B cell (primary cell): ENCODE measurements around the gene HDHD5. TPM values are rescaled to one million over a fixed set of nuclear protein-coding genes. Genes with fewer than 3 reads are reported as not detected.

Experiments
- ATAC-seq: fragments of 200-7000 bp; cut with Tn5 transposase; one replicate; pipeline ENCODE4 v1.10.0; 2021; ENCODE audit warnings: low read depth, mild to moderate bottlenecking, moderate number of reproducible peaks, moderate library complexity
- CTCF ChIA-PET: fragments of 350-600 bp; sonication (Branson Sonifier 250); formaldehyde crosslinking; loops from one replicate; lab custom pipeline; 2021; ENCODE audit warnings: antibody characterized with exemption, inconsistent platforms; lab: Charles Lee
- POLR2A ChIA-PET: fragments of 350-600 bp; sonication (Branson Sonifier 250); formaldehyde crosslinking; loops from one replicate; lab custom pipeline; 2021; ENCODE audit warnings: antibody characterized with exemption; lab: Charles Lee
- DNase-seq: peaks from one replicate; pipeline ENCODE4 v3.0.0; 2013
- H2AFZ ChIP-seq: 2 replicates; pipeline ENCODE4 v1.6.1; 2012; ENCODE audit warnings: mild to moderate bottlenecking, low read depth, low read length; ENCODE audit not compliant: insufficient read depth, poor library complexity, severe bottlenecking
- H3K27ac ChIP-seq, 2 donors: 1 replicate in 1 of 2; 2 replicates in 1 of 2; pipeline ENCODE4 v1.5.1; 2012 to 2013; ENCODE audit warnings: low read length in 2 of 2, mild to moderate bottlenecking in 2 of 2, moderate library complexity in 1 of 2
- H3K27me3 ChIP-seq, 4 experiments: fragments of 200-600 bp in 1 of 4; sonication (generic) in 1 of 4; replicated peaks in 1 of 4; 1 replicate in 2 of 4; 2 replicates in 2 of 4; pipeline versions ENCODE4 v1.6.1 to v1.7.0; 2013 to 2016; ENCODE audit warnings: low read length in 3 of 4, mild to moderate bottlenecking in 2 of 4, mixed read lengths in 1 of 4, moderate library complexity in 1 of 4; ENCODE audit not compliant: insufficient read depth in 4 of 4, control insufficient read depth in 3 of 4; ENCODE audit errors: control extremely low read depth in 1 of 4
- H3K36me3 ChIP-seq, 2 experiments: replicated peaks in 1 of 2; 1 replicate in 1 of 2; 2 replicates in 1 of 2; pipeline versions ENCODE4 v1.6.1 to v1.7.1; 2013; ENCODE audit warnings: low read length in 1 of 2; ENCODE audit not compliant: insufficient read depth in 2 of 2, control insufficient read depth in 1 of 2; ENCODE audit errors: control extremely low read depth in 1 of 2, extremely low read depth in 1 of 2
- H3K4me1 ChIP-seq, 2 donors: fragments of 200-600 bp in 1 of 2; sonication (generic) in 1 of 2; 1 replicate in 1 of 2; 2 replicates in 1 of 2; pipeline versions ENCODE4 v1.5.1 to v1.6.1; 2013 to 2017; ENCODE audit warnings: low read length in 2 of 2; ENCODE audit not compliant: control insufficient read depth in 2 of 2, insufficient read depth in 2 of 2
- H3K4me2 ChIP-seq: replicated peaks from 2 replicates; pipeline ENCODE3; 2012; ENCODE audit warnings: mild to moderate bottlenecking, low read depth, low read length; ENCODE audit not compliant: poor library complexity, severe bottlenecking
- H3K4me3 ChIP-seq, 5 experiments: fragments of 200-600 bp in 1 of 5; sonication (generic) in 1 of 5; 1 replicate in 3 of 5; 2 replicates in 2 of 5; pipeline versions ENCODE4 v1.5.1 to v1.7.0; 2011 to 2016; ENCODE audit warnings: low read length in 4 of 5, mild to moderate bottlenecking in 4 of 5, low read depth in 2 of 5, control low read depth in 1 of 5, moderate library complexity in 1 of 5; ENCODE audit not compliant: insufficient read depth in 1 of 5; ENCODE audit errors: control extremely low read depth in 1 of 5, extremely low read depth in 1 of 5
- H3K79me2 ChIP-seq: fragments of 200-600 bp; sonication (generic); one replicate; pipeline ENCODE4 v1.6.0; 2016; ENCODE audit warnings: low read length; ENCODE audit not compliant: control insufficient read depth, insufficient read depth
- H3K9ac ChIP-seq: fragments of 200-600 bp; sonication (generic); 2 replicates; pipeline ENCODE4 v1.6.1; 2017; ENCODE audit warnings: mild to moderate bottlenecking, low read length, moderate library complexity
- H3K9me3 ChIP-seq, 3 donors: one replicate each; pipeline versions ENCODE4 v1.6.1 to v1.7.1; 2013; ENCODE audit warnings: low read length in 2 of 3; ENCODE audit not compliant: control insufficient read depth in 2 of 3, insufficient read depth in 1 of 3; ENCODE audit errors: control extremely low read depth in 1 of 3
- H4K20me1 ChIP-seq: 2 replicates; pipeline ENCODE4 v1.6.0; 2012; ENCODE audit warnings: mild to moderate bottlenecking, low read length; ENCODE audit not compliant: insufficient read depth, control insufficient read depth, poor library complexity, severe bottlenecking
- H3K27ac Mint-ChIP-seq: one replicate; pipeline ENCODE4 v1.8.0; 2021; ENCODE audit warnings: mixed read lengths
- H3K27me3 Mint-ChIP-seq: one replicate; pipeline ENCODE4 v1.8.0; 2021; ENCODE audit warnings: mixed read lengths
- H3K4me1 Mint-ChIP-seq: one replicate; pipeline ENCODE4 v1.8.0; 2021; ENCODE audit warnings: mixed read lengths
- H3K4me3 Mint-ChIP-seq: one replicate; pipeline ENCODE4 v1.8.0; 2021; ENCODE audit warnings: mixed read lengths
- H3K9me3 Mint-ChIP-seq: one replicate; pipeline ENCODE4 v1.8.0; 2022; ENCODE audit warnings: mixed read lengths; ENCODE audit not compliant: insufficient read depth
- EZH2 ChIP-seq: IDR thresholded peaks from 2 replicates; pipeline ENCODE4 v1.6.1; 2012; ENCODE audit warnings: borderline replicate concordance, low read depth, mild to moderate bottlenecking, moderate library complexity, low read length; ENCODE audit not compliant: insufficient read depth, poor library complexity, severe bottlenecking
- WGBS: methylation state at CpG from one replicate; pipeline ENCODE4 v1.1.5; 2013; ENCODE audit warnings: missing lambda C conversion rate; ENCODE audit not compliant: insufficient coverage; 5-methylcytosine and 5-hydroxymethylcytosine counted together
- intact Hi-C: fragments of 100-400 bp; cut with micrococcal nuclease; formaldehyde crosslinking; loops from one replicate; pipeline ENCODE4 v1.10.0; 2022
- polyA plus RNA-seq: library from polyadenylated mRNA; depleted of rRNA; stranded (reverse); fragments of >200 nt; gene quantifications from 2 replicates; pipeline ENCODE4 v1.2.3, GENCODE V29; 2012
- total RNA-seq, 2 donors: library from RNA; stranded (reverse); fragments of 120-200 nt in 1 of 2; gene quantifications; 1 replicate in 1 of 2; 2 replicates in 1 of 2; pipeline versions ENCODE4 v1.2.3 to v1.2.4, GENCODE V29; 2013 to 2022
- TF ChIP-seq, protein P1 (sequence below): fragments of 200-600 bp; IDR thresholded peaks from one replicate; pipeline ENCODE4 v1.8.0; 2022; ENCODE audit warnings: antibody characterized with exemption, mild to moderate bottlenecking

Gene HDHD5
- total and polyA plus RNA-seq, 2 donors (not counting 1 experiment from before 2014, with no cell fraction given) = 17.7 to 37.7 TPM

DNA sequence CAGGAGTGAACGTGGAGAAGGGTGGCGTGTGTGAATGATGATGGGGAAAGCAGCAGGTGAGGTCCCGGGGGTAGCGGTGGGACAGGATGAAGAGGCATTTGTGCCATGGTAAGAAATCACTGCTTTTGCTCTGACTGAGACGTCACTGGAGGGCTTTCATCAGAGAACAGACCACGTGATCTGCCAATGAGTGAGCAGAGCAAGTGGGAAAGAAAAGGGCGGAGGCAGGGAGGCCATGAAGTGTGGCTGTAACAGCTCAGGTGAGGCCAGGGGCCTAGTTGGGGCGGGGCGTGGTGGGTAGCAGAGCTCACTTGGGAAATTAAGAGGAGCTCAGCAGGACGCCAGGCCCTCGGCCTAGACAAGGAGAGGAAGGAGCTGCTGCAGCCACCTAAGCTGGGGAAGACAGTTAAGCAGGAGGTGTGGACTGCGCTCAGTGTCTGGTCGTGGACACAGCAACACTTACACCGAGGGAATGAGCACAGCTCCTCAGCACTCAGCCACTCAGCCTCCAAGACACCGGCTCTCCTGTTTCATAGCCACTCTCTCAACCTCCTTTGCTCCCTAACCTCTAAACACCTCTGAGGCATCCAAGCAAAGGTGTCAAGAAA is 23.8 kb downstream of the HDHD5 start:
- H4K20me1 ChIP-seq = no peaks in the 10 kb centered on the region
- ChIA-PET CTCF (interaction anchor here (0.7 kb wide), 1 partner anchor 37 kb away, joined by 3 read pairs; no protein-coding TSS in a partner anchor), POLR2A (no interaction called here)
- no peak overlapping the region for H3K4me3 ChIP-seq
- H3K36me3 ChIP-seq = peaks cover 0 to 9% of the 10 kb centered on the region in 2 experiments
- H3K4me1 Mint-ChIP-seq = peaks cover 3% of the 10 kb centered on the region
- ATAC-seq (no peak), DNase-seq (no peak)
- no peak overlapping the region for H3K27ac ChIP-seq
- no peak for TF ChIP-seq EZH2
- TF ChIP-seq, protein P1, sequence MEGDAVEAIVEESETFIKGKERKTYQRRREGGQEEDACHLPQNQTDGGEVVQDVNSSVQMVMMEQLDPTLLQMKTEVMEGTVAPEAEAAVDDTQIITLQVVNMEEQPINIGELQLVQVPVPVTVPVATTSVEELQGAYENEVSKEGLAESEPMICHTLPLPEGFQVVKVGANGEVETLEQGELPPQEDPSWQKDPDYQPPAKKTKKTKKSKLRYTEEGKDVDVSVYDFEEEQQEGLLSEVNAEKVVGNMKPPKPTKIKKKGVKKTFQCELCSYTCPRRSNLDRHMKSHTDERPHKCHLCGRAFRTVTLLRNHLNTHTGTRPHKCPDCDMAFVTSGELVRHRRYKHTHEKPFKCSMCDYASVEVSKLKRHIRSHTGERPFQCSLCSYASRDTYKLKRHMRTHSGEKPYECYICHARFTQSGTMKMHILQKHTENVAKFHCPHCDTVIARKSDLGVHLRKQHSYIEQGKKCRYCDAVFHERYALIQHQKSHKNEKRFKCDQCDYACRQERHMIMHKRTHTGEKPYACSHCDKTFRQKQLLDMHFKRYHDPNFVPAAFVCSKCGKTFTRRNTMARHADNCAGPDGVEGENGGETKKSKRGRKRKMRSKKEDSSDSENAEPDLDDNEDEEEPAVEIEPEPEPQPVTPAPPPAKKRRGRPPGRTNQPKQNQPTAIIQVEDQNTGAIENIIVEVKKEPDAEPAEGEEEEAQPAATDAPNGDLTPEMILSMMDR = no peak
- no peaks in the 10 kb centered on the region for H3K27me3 Mint-ChIP-seq
- no peaks in the 10 kb centered on the region for H3K9me3 ChIP-seq
- no peak overlapping the region for H3K4me2 ChIP-seq
- no peak overlapping the region for H2AFZ ChIP-seq
- intact Hi-C loops = no loop called here
- no peaks in the 10 kb centered on the region for H3K79me2 ChIP-seq
- no peak overlapping the region for H3K27ac Mint-ChIP-seq
- H3K4me3 Mint-ChIP-seq = no peak overlapping the region
- H3K9ac ChIP-seq = no peak overlapping the region
- H3K4me1 ChIP-seq = peaks cover 0 to 3% of the 10 kb centered on the region in 2 donors
- no peaks in the 10 kb centered on the region for H3K27me3 ChIP-seq
- H3K9me3 Mint-ChIP-seq = no peaks in the 10 kb centered on the region
- WGBS = 94% methylated on average over 15 of the region's 15 CpGs

DNA sequence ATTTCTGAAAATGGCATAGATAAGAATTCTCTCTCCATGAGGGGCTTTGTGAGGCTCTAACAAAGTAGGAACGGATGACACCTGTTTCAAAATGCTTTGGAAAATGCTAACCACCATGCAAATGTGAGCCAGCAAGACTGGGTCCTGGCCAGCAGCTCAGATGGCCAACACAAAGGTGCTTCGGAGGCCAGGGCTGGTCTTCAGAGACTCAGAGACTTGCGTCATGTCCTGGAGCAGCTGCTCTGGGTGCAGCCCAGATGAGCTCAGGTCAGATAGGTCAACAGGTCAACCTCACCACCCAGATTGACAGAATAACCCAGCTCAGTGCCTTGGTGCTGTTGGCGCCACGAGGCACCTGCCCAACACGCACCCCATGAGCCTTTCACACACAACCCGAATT is 25.9 kb downstream of the HDHD5 start:
- DNase-seq = no peak
- Mint-ChIP-seq H3K27ac (no peak overlapping the region), H3K4me1 (peaks cover 3% of the 10 kb centered on the region), H3K4me3 (no peak overlapping the region), H3K9me3 (no peaks in the 10 kb centered on the region), H3K27me3 (no peaks in the 10 kb centered on the region)
- Histone ChIP-seq H3K4me2 (no peak overlapping the region), H3K9ac (no peak overlapping the region), H3K27me3 (no peaks in the 10 kb centered on the region), H3K79me2 (no peaks in the 10 kb centered on the region), H3K4me1 (peaks cover 0 to 3% of the 10 kb centered on the region in 2 donors), H2AFZ (no peak overlapping the region), H4K20me1 (no peaks in the 10 kb centered on the region), H3K36me3 (peaks cover 0 to 2% of the 10 kb centered on the region in 2 experiments), H3K9me3 (no peaks in the 10 kb centered on the region), H3K4me3 (no peak overlapping the region), H3K27ac (no peak overlapping the region)
- no peak for ATAC-seq
- ChIA-PET POLR2A (no interaction called here), CTCF (interaction anchor here (1.5 kb wide), 1 partner anchor 39 kb away, joined by 5 read pairs; no protein-coding TSS in a partner anchor)
- TF ChIP-seq EZH2 = no peak
- TF ChIP-seq, protein P1 = no peak
- 94% methylated on average over 7 of the region's 7 CpGs for WGBS
- intact Hi-C loops = no loop called here
